Measurements from ENCODE around the gene CSF1.

CSF1 gene

DNA sequence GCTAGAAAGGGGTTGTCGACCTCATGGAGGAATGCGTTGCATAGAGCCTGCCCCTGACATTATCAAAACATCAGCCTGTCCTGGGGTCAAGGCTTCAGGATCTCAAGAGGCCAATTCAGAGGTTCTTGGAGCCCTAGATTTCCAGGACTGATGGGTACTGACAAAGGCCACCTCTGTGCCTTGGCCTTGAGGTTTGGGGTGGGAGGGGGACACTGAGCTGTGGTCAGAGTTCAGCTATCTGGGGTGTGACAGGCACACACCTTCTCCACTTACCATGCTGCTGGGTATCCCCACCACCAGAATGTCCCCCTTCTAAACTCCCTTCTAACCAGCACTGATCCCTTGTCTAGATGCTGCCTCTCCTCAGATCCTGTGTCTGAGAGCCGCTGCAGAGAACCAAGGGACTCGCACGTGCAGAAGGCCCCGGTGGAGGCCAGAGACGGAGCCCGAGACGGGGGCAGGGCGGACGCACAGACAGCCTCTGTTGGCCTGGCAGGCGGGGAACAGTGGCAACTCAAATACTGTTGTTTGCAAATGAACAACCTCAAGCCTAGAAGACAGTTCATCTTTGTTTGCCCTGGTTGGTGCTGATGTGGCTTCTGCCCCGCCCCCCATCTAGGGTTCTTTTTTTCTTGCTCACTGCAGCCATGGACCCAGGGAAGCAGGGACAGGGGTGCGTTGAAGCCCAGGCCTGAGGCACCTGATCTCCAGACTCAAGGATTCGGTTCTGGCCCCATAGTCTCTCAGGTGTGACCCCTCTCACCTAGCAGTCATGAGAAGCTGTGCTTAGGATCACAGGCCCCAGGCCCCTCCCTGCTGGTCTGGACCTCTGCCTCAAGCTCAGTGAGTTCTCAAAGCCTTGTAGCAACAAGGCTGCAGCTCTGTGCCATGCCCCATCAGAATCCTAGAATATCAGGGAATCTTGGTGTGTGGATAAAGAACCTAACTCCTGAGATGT, 28.1 kb upstream of the CSF1 start:
- DNase-seq (ENCODE audit: low read depth in 2 of 3, low spot score in 1 of 3), result no peak

DNA sequence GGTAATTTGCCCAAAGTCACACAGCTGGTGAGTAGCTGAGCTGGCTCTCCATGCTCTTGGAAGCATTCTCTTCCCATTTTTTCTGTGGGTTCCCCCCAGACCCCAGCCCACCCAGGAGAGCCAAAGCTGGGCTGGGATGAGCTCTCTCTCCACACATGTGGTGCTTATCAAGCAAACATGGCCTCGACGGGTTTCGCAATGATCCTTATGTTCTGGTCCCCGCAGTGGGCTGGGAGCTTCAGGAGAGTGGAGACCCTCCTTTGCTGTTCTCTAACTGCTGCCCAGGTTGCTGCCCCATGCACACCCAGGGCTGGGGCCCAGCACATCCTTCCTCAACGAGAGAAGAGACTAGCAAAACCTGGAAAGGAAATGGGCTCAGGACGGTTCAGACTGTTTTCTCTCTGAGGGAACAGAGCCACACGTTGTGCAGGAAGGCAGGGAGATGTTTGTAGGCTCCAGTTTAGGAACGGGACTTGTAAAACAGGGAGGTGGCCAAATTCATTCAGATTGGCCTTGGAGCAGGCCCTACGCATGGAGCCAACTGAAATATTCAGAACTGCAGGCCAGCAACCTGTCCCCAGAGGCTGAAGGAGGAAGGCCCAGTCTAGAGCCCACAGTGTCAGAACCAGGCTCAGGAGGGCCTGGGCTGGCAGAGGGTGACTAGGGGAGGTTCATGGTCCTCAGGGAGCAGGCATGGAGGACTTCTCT, 27.2 kb upstream of the CSF1 start:
- no peak for DNase-seq (ENCODE audit: low read depth in 2 of 3, low spot score in 1 of 3)

DNA sequence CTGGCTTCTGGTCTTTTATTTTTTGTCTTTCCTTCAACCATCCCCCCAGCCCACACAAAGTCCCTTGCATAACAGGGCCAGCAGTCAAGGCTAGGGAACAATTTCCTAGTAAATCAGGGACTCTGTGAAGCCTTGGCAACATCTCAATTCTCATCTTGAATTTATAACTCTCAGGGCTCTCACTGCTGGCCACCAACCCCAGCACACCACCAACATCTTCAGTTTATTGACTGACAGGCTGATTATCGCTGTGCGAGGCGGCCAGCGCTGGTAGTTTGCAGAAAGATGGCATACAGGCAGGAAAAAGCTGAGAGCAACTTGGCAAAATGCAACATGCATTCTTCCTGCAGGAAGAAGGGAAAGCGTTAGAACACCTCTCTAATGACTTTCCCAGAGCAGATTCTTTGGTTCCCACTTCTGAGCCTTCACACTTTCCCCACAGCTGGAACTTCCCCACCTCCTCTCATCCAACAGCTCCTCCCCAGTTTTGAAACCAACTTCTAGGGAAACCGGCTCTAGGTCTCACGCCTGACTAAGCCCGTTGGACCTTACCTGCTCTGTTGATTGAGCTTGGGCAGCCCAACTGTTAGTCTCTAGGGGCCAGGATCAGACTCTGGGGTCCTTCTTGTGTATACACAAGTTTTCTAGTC, 26.3 kb upstream of the CSF1 start:
- DNase-seq (ENCODE audit: low read depth in 2 of 3, low spot score in 1 of 3), result no peak

DNA sequence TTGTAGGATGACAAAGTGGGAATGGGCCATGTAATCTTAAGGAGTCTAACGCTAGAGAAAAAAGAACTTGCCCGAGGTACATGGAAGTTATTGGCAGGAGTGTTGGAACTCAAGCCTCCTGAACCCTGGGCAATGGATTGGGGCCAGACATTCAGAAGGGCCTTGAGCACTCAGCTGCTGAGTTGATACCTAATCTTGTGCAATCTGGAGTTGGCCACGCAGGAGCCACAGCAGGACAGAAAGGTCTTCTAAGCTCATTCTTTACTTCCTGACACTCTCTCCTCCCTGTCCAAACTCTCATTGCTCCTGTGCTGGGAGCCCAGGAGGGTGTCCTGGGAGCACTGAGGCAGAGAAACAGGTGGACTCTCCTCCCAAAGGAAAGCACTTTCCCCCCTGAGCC, 25.1 kb upstream of the CSF1 start:
- DNase-seq (ENCODE audit: low read depth in 2 of 3, low spot score in 1 of 3), result no peak

DNA sequence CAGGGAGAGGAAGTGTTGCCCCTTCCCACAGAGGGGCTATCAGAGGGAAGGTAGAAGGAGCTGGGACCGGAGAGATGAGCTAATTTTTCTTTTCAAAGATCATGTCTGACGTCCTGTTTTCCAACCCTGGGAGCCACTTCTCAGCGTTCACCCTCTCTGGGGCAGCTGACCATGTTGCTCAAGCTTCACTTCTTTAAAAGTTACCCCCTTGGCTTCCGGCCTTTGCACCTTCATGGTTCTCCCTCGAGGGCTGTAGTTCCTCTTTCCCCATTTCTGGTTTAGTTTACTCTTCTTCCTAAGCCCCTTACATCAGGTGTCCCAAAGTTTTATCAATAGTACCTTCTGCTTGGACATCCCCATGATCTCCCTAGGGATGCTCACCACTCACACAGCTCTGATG, 23.8 kb upstream of the CSF1 start:
- no peak for DNase-seq (ENCODE audit: low read depth in 2 of 3, low spot score in 1 of 3)

DNA sequence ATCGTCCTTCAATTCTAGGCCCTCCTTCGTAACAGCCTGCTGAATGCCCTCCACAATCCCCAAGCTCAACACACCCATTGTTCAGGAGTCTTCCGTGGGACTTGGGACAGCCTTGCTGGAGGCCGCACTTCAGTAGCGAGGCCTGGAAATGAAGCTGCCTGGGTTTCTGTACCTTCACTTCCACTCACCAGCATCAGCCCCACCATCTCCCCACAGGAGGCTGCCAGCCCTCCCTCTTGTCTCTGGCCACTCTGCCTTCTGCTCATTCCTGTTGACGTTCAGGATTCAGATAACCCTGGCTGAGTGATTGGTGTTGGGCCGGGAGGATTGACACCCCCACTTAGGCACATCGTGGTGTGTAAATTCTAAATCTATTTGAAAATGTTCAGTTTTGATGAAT, 23.4 kb upstream of the CSF1 start:
- no peak for DNase-seq (ENCODE audit: low read depth in 2 of 3, low spot score in 1 of 3)

DNA sequence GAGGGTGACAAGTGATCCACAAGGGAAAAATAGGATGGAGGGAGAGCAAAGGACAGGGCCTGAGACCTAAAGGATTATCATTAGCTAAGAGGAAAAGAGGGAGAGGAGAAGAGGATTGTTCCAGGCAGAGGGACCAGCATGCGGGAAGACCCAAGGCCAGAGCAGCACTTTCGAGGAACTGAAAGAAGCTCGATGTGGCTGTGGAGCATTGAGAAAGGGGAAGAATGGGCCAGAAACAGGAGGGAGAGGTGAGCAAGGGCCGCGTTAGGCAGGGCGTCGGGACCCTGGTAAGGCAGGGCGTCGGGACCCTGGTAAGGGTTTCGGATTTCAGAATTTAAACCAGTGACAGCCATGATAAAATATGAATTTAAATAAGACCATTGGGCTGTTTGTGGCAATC, 22.8 kb upstream of the CSF1 start:
- DNase-seq (ENCODE audit: low read depth in 2 of 3, low spot score in 1 of 3), result no peak

DNA sequence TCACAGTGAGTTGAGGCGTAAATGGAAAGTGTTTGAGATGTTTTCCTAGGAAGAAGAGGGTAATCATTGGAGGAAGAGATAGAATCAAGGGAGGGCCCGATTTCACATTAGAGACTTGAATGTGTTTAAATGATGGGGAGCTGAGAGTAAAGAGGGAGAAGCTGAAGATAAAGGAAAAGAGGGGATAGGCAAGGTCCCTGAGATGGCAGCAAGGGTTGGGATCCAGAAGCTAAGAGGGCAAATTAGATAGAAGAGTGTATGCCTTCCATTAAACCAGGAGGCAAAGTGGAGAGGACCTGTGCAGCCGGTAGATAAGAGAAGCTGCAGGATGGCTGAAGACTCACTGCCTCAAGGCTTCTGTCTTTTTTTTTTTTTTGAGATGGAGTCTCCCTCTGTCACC, 21.6 kb upstream of the CSF1 start:
- no peak for DNase-seq (ENCODE audit: low read depth in 2 of 3, low spot score in 1 of 3)

DNA sequence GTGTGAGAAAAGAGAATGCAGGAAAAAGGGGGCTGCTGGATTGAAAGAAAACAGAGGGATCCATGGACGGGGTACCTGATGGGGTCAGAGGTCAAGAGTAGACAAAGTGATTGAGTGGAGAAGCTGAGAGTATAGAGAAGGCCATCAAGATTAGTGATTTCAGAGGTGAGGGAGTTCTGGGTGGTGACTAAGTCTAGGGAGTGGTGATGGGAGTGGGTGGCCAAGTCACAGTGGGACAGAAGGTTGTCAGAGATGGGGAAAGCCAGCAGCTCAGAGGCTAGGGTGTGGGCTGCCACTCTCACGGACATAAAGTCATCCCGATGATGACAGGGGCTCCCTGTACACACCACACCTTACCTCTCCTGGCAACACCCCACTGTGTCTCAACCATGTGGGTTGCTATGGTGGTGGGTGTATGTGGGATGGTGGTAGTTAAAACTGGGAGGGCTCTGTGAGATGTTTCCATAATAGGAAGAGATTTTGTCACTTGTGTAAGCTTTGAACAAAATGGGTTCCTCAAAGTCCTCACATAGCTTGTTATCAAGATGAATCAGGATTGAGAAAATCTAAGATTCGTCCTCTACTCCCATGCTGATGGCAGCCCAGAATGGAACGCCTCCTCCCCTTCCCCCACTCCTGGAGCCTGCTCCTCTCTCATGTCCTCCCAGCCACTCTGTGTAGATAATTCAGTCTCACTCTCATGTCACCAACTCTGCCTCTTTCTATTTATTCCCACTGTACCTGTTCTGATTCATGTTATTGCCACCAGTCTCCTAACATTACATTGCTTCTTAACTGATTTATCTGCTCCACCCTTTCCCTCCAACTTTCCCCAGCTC, 20.3 kb upstream of the CSF1 start:
- DNase-seq (ENCODE audit: low read depth in 2 of 3, low spot score in 1 of 3), result peak; percentile 55 to 62 (median 57)

DNA sequence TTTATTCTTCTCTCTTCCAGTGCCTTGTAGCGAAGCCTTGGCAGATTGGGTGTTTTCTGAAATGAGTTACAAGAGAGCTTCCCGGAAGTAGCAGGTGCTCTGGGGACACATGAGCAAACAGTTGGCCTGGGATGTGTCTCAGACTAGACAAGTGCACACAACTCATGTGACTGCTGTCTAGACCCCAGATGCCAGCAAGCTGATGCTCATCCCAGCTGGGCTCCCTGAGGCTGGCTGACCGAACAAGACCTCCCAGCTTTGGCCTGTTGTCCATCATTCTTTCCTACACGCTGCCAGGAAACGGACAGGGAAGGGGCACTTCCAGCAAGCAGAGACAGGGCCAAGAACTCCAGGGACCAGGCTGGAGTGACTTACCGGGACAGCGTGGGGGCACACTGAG, 18.7 kb upstream of the CSF1 start:
- DNase-seq (ENCODE audit: low read depth in 2 of 3, low spot score in 1 of 3), result no peak

DNA sequence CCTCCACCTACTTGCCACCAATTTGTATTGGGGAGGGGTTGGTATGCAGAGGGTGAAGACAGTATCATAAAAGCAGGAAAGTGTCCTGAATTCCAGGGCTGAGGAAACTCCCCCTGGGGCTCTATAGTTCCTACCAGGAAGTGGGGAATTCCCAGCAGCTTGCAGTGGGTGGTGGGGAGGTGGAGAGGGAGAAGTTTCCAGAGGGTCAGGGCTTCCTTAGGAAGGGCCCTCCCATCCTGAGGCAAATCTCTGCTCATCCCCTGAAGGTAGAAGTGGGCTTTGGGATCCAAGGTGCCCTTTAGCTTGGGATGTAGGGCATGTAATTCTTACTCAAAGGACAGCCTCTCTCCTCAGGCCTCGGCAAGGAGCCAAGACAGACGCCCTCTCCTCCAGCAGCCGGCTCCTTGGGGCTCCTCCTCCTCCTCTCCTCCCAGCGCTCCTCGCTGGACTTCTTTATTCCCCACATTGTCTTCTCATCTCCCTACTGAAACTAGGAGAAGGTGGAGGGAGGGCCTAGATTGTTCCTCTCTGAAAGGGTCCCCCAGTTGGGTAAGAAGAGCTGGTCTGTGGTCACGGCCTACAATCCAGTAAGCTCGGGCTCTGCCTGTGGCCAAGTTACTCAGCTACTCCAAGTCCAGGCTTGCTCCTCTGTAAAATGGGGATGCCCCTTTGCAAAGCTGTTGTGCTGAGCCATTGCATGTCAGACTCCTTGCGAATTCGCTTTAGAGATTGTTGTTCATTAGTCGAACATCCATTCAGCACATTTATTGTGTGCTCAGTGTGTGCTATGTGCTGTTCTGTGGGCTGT, 17.9 kb upstream of the CSF1 start:
- no peak for DNase-seq (ENCODE audit: low read depth in 2 of 3, low spot score in 1 of 3)

DNA sequence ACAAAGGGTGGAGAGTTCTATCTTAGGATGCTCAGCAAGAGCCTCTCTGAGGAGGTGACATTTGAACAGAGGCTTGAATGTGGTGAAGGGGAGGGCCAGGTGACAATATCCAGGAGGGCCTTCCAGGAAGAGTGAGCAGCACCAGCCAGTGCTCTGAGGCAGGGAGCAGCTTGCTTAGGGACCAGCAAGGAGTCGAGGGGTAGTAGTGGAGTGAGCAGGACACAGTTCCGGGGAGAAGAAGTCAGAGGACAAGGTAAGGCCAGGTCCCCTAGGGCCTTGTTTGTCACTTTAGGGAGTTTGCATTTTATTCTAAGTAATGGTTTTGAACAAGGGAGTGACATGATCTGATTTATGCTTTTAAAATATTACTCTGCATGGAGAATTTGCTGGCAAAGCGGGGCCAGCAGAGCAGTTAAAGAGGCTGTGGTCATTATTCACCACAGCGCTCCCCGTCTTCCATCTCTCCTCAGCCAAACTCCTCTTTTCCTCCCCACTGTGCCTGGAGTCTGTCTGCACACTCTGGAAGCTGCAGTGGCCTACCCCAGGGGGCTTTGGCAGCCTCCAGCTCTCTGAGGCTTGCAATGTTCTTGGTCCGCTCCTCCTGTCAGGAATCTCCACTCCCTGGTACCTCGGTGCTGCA, 17.0 kb upstream of the CSF1 start:
- DNase-seq (ENCODE audit: low read depth in 2 of 3, low spot score in 1 of 3), result no peak

DNA sequence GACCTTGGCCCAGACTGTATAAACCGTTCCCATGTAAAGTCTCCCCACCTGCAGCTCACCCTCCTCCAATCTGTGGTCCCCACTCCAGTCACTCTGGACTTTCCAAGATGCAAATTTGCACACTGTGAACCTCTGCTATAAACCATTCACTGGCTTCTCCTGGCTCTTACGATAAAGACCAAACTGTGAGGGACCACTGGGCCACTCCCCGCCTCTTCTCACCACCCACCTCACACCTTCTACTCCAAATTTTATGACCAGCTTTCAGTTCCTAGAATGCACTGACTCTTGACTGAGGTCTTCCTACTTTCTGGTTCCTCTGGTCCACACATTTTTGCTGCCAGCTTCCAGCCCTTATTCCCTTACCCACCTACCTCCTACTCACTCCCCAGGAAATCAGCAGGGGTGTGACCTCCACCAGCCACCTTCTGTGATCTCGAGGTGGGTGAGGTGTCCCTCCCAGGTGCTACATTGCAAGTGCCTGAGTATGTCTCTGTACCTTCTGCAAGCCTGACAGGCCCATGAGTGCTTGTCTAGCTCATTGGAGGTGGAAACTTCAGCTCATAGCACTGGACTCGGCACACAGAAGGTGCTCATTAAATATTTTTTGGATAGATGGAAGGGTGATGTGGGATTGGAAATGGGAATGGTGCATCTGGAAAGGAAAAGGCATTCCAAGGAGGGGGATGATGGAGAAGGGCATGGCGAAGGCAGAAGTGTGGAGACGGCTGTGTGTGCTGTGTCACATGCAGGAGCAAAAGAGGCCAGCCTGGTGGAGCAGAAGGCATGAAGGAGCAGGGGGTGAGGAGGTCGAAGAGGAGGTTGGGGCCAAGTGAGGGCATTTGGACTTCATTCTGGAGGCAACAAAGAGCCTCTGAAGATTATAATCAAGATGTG, 15.6 kb upstream of the CSF1 start:
- no peak for DNase-seq (ENCODE audit: low read depth in 2 of 3, low spot score in 1 of 3)

DNA sequence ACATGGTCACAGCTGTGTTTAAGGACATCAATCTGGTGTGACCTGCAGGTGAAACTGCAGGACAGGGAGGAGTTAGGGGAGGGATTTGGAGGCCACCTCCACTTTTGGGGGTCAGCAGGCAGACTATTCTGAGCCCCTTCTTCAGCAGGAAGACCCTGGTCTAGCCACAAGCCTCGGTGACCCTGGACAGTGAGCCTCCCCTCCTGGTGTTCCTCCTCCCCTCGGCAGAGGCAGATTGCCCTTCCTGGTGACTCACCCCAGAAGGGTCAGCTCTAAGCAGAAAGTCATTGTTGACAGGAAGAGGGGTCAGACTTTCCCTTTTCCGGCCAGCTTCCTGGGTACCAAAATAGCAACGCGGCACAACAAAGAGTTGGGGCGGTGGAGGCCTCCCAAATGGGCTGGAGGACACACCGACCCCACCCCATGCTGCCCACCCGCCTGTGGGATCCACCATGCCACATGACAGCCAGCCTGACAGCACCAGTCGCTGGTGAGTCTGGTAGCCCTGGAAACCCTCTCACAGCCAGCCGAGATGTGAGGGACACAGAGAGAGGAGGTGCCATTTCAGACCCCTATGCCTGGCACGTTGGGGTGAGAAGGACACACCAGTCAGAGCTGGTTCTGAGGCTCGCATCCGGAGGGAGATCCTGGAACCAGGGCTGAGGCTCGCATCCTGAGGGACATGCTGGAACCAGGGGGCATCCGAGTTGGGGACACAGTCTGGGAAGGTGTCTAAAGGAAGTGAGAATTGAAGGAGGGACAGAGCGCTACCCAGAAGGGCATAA, 14.7 kb upstream of the CSF1 start:
- DNase-seq (ENCODE audit: low read depth in 2 of 3, low spot score in 1 of 3), result no peak

DNA sequence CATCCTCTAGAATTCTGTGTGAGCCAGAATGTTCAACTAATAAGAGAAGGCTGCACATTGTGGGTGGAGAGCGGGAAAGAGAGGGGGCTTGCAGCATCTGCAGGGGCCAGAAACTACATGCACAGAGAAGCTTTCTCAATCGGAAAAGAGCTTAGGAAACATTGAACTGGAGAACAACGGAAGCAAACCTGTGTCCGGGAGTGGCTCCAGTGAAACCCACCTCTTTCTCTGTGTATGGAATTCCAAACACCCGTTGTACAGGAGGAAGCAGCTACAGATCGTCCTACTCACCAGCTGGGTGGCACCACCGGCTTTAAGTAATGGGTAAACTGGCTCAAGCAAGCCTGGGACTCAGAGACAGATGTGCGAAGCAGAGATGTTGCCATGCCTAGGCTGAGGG, 14.0 kb upstream of the CSF1 start:
- DNase-seq (ENCODE audit: low read depth in 2 of 3, low spot score in 1 of 3), result no peak

DNA sequence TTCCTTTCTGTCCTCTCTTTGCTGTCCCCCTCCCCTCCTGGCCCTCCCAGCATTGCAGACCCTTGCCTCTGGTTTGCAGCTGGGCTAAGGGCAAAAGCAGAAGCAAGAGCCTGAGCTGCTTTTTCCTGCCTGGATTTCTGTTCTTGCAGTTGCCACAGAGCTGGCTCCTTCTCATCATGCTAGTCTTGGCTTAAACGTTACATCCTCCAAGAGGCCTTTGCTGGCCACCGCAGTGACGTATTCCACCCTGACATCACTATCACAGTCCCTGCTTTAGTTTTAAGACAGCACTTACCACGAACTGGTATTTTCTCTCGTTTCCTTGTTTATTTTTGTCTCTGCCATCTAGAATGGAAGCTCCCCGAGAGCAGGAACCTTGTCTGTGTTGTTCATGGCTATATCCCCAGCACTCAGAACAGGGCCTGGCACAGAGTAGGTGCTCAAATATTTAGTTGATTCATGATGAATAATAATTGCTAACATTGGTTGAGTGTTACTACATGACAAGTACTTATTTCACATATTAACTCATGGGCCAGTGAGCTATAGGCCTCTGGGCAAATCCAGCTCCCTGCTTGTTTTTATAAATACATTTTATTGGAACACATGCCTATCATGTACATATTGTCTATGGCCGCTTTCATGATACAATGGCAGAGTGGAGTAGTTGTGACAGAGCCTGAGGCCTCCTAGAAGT, 13.2 kb upstream of the CSF1 start:
- DNase-seq (ENCODE audit: low read depth in 2 of 3, low spot score in 1 of 3), result no peak

DNA sequence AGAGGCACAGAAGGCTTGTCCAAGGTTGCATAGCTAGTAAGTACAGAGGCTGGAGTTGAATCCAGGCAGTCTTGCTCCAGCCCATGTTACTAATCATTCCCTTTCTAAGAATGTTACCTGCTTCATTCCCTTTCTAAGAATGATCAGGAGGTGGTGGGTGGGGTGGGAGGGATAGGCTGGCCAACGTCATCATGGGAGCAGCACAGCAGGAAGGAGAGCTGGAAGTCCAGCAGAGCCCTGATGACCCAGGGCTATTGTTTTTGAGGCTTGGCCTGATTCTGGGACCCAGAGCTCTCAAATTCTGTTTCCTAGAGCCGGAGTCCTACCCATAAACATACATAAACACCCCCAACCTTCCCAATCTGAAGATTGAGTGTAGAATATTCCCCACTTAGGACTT, 11.8 kb upstream of the CSF1 start:
- no peak for DNase-seq (ENCODE audit: low read depth in 2 of 3, low spot score in 1 of 3)
